ENCODE data around the gene PPFIA4.
A peak's percentile ranks its signal among the peaks of the same experiment; 100 is the strongest.
"Not testable (repeated sequence)": the region's sequence is repeated elsewhere in the genome, so short reads cannot be mapped to it uniquely, and the experiment has no call there.

The PPFIA4 gene

DNA sequence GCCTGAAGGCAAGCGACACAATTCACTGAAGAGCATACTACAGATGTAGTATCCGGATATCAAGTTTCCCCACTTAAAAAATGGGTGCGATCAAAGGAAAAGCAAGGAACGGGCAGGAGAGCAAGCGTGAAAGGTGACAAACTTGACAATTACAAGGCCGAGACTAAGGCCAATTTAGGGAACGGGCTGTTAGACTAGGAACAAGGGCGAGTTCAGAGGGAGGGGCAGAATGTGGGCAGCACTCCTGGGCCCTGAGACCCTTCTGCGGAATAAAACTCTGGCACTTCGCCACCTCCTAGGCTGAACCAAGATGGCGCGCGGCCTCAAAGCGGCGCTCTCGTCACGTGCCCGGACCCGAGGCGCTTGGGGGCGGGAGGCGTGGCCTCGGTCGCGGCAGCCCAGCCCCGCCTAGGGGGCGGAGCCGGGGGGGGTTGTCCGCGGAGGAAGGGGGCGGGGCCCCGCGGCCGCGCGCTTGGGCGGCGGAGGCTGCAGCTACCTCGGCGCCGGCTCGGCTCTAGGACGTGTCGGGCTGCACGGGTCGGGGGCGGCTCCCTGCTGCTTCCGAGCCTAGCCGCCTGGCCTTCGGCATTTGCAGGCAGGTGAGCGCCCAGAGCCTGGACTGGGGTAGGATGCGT lies at the start of gene PPFIA4:
Gene PPFIA4, plus strand, starts transcription at position 461 of the 635 bp plus-strand sequence. CDS start 12,518 bp downstream, outside the sequence.
- peak; percentile 83 to 91 for DNase-seq (ENCODE audit: low read depth in 2 of 2)
- peak within 1 kb of the TSS; percentile 80 to 89 for H3K4me3 ChIP-seq (replicated peaks in 1 of 2; ENCODE audit: low read depth in 2 of 2, low read length in 2 of 2)
- TF ChIP-seq, protein P1, sequence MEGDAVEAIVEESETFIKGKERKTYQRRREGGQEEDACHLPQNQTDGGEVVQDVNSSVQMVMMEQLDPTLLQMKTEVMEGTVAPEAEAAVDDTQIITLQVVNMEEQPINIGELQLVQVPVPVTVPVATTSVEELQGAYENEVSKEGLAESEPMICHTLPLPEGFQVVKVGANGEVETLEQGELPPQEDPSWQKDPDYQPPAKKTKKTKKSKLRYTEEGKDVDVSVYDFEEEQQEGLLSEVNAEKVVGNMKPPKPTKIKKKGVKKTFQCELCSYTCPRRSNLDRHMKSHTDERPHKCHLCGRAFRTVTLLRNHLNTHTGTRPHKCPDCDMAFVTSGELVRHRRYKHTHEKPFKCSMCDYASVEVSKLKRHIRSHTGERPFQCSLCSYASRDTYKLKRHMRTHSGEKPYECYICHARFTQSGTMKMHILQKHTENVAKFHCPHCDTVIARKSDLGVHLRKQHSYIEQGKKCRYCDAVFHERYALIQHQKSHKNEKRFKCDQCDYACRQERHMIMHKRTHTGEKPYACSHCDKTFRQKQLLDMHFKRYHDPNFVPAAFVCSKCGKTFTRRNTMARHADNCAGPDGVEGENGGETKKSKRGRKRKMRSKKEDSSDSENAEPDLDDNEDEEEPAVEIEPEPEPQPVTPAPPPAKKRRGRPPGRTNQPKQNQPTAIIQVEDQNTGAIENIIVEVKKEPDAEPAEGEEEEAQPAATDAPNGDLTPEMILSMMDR (IDR thresholded peaks at IDR 0.05; ENCODE audit: low read depth, low read length), result no peak

DNA sequence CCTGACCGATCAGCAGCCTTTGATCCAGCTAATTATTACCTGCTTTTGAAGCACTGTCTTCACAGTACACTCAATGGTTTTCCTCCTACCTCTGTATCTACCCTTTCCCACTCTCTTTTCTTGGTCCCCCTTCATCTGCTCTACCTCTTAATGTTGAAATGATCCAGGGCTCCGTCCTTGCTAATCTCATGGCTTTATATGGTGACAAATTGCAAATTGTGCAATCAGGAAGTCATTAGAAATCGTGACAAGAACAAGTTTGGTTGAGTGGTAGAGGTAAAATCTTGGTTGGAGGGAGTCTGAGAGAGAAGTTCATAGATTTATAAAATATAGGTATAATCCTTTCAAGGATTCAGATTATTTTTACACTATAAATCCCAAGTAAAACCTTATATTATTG lies 49.7 kb upstream of the PPFIA4 start:
- H3K4me3 ChIP-seq (replicated peaks in 1 of 2; ENCODE audit: low read depth in 2 of 2, low read length in 2 of 2), result no peak overlapping the region
- TF ChIP-seq, protein P1 (IDR thresholded peaks at IDR 0.05; ENCODE audit: low read depth, low read length), result no peak

DNA sequence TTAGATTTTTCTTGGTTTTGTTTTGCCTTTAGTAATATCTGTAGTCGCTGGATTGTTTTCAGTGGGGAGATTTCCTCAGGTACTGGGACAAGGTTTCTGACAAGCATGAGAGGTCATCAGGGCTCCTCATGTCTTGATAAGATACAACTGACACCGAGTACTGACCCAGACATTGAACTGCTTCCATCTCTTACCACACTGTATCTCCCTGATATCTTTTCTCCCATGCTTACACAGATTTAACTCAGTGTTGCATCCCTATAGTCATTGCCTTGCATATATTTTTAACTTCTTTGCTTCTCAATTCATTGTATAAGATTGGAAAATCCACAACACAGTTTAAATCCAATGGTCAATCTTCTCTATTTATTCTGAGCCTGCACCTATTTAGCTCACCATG lies 46.8 kb upstream of the PPFIA4 start:
- no peak for DNase-seq (ENCODE audit: low read depth in 2 of 2)
- TF ChIP-seq, protein P1 (IDR thresholded peaks at IDR 0.05; ENCODE audit: low read depth, low read length), result no peak
- H3K4me3 ChIP-seq (replicated peaks in 1 of 2; ENCODE audit: low read depth in 2 of 2, low read length in 2 of 2), result no peak overlapping the region

More for the DNA sequence above, 49.7 kb upstream of the PPFIA4 start:
- no peak for DNase-seq (ENCODE audit: low read depth in 2 of 2)

DNA sequence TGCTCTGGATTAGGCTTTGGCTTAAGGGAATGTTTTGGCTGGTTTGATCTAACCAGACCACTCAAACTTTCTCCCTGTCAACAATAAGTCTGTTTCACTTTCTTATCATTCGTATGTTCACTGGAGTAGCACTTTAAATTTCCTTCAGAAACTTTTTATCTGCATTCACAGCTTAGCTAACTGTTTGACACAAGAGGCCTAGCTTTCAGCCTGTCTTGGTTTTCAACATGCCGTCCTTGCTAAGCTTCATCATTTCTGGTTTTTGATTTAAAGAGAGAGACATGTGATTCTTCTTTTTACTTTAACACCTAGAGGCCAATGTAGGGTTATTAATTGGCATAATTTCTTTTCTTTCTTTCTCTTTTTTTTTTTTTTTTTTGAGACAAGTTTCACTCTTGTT lies 44.4 kb upstream of the PPFIA4 start:
- no peak overlapping the region for H3K4me3 ChIP-seq (replicated peaks in 1 of 2; ENCODE audit: low read depth in 2 of 2, low read length in 2 of 2)
- no peak for DNase-seq (ENCODE audit: low read depth in 2 of 2)
- TF ChIP-seq, protein P1 (IDR thresholded peaks at IDR 0.05; ENCODE audit: low read depth, low read length), result no peak

DNA sequence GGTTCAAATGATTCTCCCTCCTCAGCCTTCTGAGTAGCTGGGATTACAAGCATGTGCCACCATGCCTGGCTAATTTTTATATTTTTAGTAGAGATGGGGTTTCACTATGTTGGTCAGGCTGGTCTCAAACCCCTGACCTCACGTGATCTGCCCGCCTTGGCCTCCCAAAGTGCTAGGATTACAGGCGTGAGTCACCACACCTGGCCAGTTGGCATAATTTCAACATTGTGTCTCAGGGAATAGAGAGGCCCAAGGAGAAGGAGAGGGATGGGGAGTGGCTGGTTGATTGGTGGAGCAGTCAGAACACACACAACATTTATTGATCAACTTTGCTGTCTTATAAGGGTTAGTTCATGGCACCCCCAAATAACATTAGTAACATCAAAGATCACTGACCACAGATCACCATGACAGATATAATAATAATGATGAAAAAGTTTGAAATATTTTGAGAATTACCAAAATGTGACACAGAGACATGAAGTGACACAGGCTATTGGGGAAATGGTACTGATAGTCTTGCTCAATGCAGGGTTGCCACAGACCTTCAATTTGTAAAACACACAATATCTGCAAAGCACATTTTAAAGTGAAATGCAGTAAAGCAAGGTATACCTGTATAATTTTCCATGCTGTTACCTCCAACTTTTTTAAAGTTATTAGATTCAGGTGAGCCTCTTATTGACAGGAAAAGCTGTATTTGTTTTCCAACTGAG lies 43.4 kb upstream of the PPFIA4 start:
- no peak for DNase-seq (ENCODE audit: low read depth in 2 of 2)
- no peak overlapping the region for H3K4me3 ChIP-seq (replicated peaks in 1 of 2; ENCODE audit: low read depth in 2 of 2, low read length in 2 of 2)
- TF ChIP-seq, protein P1 (IDR thresholded peaks at IDR 0.05; ENCODE audit: low read depth, low read length), result no peak

DNA sequence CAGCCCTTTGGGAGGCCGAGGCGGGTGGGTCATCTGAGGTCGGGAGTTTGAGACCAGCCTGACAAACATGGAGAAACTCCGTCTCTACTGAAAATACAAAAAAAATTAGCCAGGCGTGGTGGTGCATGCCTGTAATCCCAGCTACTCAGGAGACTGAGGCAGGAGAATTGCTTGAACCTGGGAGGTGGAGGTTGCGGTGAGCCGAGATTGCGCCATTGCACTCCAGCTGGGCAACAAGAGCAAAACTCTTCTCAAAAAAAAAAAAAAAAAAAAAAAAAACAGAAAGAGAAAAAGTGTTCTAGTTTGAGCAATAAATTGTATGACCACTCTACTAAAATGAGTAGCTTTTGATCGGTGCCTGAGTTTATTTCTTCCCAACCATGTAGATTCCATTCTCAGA lies 40.2 kb upstream of the PPFIA4 start:
- DNase-seq (ENCODE audit: low read depth in 2 of 2); H3K4me3 ChIP-seq (replicated peaks in 1 of 2; ENCODE audit: low read depth in 2 of 2, low read length in 2 of 2): not testable (repeated sequence)

DNA sequence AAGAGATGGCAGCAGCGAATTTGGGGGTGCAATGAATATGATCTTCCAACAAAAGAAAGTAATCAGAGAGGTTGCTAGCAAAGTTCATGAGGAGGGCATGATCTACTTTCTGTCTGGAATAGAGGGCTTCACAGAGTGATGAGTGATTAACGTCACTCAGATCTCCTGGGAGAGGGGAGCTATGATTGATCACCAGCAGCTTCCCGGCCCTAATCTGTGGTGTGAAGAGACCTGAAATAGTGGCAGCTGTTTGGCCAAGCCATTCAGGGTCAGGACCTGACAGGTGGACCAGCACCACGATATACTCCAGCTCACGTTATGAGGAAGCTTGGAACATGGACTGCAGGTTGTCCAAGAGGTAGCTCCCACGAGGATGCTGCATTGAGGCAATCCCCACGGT lies 39.0 kb upstream of the PPFIA4 start:
- TF ChIP-seq, protein P1 (IDR thresholded peaks at IDR 0.05; ENCODE audit: low read depth, low read length), result no peak
- no peak for DNase-seq (ENCODE audit: low read depth in 2 of 2)
- H3K4me3 ChIP-seq (replicated peaks in 1 of 2; ENCODE audit: low read depth in 2 of 2, low read length in 2 of 2), result no peak overlapping the region

All from cardiac fibroblast (primary cell).